Activated CD8-positive, alpha-beta T cell treated with anti-CD3 and anti-CD28 coated beads for 36 hours (primary cell): ENCODE data around the gene WLS. TPM values are rescaled to one million over a fixed set of nuclear protein-coding genes. Genes with fewer than 3 reads are reported as not detected.

ENCODE experiments used
- ATAC-seq: fragments of 200-7000 bp; cut with Tn5 transposase; one replicate; pipeline ENCODE4 v1.10.0; 2021; ENCODE audit warnings: mild to moderate bottlenecking, moderate library complexity
- CTCF ChIA-PET: fragments of 350-600 bp; sonication (Branson Sonifier 250); formaldehyde crosslinking; loops from one replicate; lab custom pipeline; 2021; ENCODE audit warnings: antibody characterized with exemption; lab: Charles Lee
- POLR2A ChIA-PET: fragments of 350-600 bp; sonication (Branson Sonifier 250); formaldehyde crosslinking; loops from one replicate; lab custom pipeline; 2021; ENCODE audit warnings: antibody characterized with exemption; lab: Charles Lee
- DNase-seq: peaks from one replicate; pipeline ENCODE4 v3.0.0-alpha.2; 2020
- H3K27ac Mint-ChIP-seq: one replicate; pipeline ENCODE4 v1.8.0; 2021; ENCODE audit warnings: mild to moderate bottlenecking, mixed read lengths
- H3K27me3 Mint-ChIP-seq: one replicate; pipeline ENCODE4 v1.8.0; 2021; ENCODE audit warnings: mixed read lengths
- H3K36me3 Mint-ChIP-seq: one replicate; pipeline ENCODE4 v1.8.0; 2021; ENCODE audit warnings: low read depth, mixed read lengths
- H3K4me1 Mint-ChIP-seq: one replicate; pipeline ENCODE4 v1.8.0; 2021; ENCODE audit warnings: low read depth, mixed read lengths
- H3K4me3 Mint-ChIP-seq: one replicate; pipeline ENCODE4 v1.8.0; 2021; ENCODE audit warnings: mild to moderate bottlenecking, moderate library complexity, mixed read lengths
- H3K9me3 Mint-ChIP-seq: one replicate; pipeline ENCODE4 v1.8.0; 2021; ENCODE audit warnings: mixed read lengths
- intact Hi-C: fragments of 100-400 bp; cut with micrococcal nuclease; formaldehyde crosslinking; loops from one replicate; pipeline ENCODE4 v1.10.0; 2022
- total RNA-seq, 2 experiments: library from RNA; stranded (reverse); gene quantifications; one replicate each; pipeline ENCODE4 v1.2.3, GENCODE V29; 2021
- TF ChIP-seq, protein P1 (sequence below): fragments of 200-600 bp; IDR thresholded peaks from one replicate; pipeline ENCODE4 v1.8.0; 2022; ENCODE audit warnings: antibody characterized with exemption, mild to moderate bottlenecking

Gene WLS
- total RNA-seq, 2 experiments from 2014 or later: not detected

DNA sequence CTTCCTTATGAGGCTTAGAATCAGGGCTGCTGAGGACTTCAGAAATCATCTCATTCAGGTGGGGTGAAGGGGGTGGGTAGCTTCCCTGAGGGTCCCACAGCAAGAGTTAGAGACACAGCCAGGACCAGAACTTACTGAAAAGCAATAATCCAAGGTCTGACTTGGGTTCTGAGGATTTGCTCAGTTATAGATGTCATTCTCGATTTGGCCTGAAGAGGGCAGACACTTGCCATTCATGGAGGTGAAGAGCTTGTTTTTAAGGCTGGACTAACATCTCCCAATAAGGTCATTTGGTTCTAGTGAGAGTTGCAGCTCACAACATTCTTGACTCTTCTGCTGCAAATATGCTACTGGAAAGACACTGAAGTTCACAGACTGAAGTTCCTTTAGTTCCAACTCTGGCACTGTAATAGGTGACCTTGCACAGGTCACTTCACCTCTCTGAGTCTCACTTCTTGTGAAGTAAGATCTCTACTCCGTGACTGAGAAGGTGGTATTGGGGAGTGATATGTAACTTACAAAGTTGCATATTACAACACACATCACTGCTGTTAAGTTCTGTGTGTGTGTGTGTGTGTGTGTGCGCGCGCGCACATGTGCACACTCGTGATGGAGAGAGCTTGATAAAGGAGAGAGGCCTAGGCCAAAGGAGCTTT lies 112.1 kb downstream of the WLS start:
- H3K27ac Mint-ChIP-seq: no peak overlapping the region
- POLR2A ChIA-PET: no interaction called here
- H3K27me3 Mint-ChIP-seq: no peaks in the 10 kb centered on the region
- no peaks in the 10 kb centered on the region for H3K36me3 Mint-ChIP-seq
- DNase-seq (peak; percentile 52), ATAC-seq (peak; percentile 51)
- H3K4me1 Mint-ChIP-seq: peaks cover 2% of the 10 kb centered on the region
- no peaks in the 10 kb centered on the region for H3K9me3 Mint-ChIP-seq
- CTCF ChIA-PET: interaction anchor here (0.7 to 3.4 kb wide), 33 partner anchors 10 to 1618 kb away, joined by 3 to 28 read pairs (median 4); no protein-coding TSS in a partner anchor
- TF ChIP-seq, protein P1, sequence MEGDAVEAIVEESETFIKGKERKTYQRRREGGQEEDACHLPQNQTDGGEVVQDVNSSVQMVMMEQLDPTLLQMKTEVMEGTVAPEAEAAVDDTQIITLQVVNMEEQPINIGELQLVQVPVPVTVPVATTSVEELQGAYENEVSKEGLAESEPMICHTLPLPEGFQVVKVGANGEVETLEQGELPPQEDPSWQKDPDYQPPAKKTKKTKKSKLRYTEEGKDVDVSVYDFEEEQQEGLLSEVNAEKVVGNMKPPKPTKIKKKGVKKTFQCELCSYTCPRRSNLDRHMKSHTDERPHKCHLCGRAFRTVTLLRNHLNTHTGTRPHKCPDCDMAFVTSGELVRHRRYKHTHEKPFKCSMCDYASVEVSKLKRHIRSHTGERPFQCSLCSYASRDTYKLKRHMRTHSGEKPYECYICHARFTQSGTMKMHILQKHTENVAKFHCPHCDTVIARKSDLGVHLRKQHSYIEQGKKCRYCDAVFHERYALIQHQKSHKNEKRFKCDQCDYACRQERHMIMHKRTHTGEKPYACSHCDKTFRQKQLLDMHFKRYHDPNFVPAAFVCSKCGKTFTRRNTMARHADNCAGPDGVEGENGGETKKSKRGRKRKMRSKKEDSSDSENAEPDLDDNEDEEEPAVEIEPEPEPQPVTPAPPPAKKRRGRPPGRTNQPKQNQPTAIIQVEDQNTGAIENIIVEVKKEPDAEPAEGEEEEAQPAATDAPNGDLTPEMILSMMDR: peak; percentile 73
- intact Hi-C loops: loop anchor here (5.0 kb wide), 1 partner anchor 322 kb away; no protein-coding TSS in a partner anchor
- no peak overlapping the region for H3K4me3 Mint-ChIP-seq

DNA sequence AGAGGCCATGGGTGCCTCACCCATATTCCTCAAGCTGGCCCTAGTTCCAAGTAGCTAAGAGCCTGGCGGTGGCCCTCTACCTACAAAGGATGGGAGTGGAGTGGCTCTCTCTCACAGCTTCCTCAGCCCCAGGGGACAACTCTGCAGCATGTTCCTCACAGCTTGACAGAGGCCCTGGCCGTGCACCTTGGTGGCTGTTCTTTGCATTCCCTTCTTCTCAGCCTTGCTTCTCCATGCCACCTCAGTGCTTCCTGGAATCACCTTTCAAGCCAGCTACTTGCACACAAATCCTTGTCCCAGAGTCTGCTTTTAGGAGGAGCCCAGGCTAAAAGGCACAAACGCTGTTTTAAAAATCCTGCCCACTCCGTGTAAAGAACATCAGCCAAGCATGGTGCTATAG lies 112.9 kb downstream of the WLS start:
- ChIA-PET POLR2A (no interaction called here), CTCF (interaction anchor here (0.8 to 3.4 kb wide), 14 partner anchors 11 to 1619 kb away, joined by 3 to 28 read pairs (median 4); no protein-coding TSS in a partner anchor)
- Mint-ChIP-seq H3K4me1 (peaks cover 2% of the 10 kb centered on the region), H3K9me3 (no peaks in the 10 kb centered on the region), H3K27me3 (no peaks in the 10 kb centered on the region), H3K36me3 (no peaks in the 10 kb centered on the region), H3K4me3 (no peak overlapping the region), H3K27ac (no peak overlapping the region)
- intact Hi-C loops: no loop called here
- TF ChIP-seq, protein P1: no peak
- ATAC-seq: no peak
- no peak for DNase-seq

DNA sequence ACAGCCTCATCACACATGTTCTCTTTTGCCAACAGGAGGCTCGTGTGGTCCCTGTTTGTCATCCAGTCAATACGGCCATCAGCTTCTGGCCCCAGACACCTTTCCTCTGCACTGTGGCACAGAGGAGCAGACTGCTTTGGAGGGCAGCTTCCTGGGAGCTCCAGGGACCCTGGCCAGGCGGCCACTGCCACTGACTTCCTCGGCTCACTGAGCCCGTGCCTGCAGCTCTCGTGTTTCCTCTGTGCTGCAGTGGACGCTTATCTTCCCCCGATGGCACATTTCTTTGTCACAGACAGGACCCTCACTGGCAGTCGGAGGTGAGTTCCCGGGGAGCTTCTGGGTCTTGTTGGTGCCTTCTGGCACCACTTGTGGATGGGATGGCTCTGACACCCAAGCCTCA lies 114.9 kb downstream of the WLS start:
- Mint-ChIP-seq H3K27ac (no peak overlapping the region), H3K9me3 (no peaks in the 10 kb centered on the region), H3K4me1 (peaks cover 2% of the 10 kb centered on the region), H3K36me3 (no peaks in the 10 kb centered on the region), H3K4me3 (no peak overlapping the region), H3K27me3 (no peaks in the 10 kb centered on the region)
- ChIA-PET CTCF (interaction anchor here (0.6 to 3.1 kb wide), 14 partner anchors 9 to 1620 kb away, joined by 3 to 21 read pairs (median 4); no protein-coding TSS in a partner anchor), POLR2A (no interaction called here)
- no peak for DNase-seq
- no peak for ATAC-seq
- intact Hi-C loops: loop anchor here (2.0 kb wide), 1 partner anchor 225 kb away; no protein-coding TSS in a partner anchor
- TF ChIP-seq, protein P1: no peak

DNA sequence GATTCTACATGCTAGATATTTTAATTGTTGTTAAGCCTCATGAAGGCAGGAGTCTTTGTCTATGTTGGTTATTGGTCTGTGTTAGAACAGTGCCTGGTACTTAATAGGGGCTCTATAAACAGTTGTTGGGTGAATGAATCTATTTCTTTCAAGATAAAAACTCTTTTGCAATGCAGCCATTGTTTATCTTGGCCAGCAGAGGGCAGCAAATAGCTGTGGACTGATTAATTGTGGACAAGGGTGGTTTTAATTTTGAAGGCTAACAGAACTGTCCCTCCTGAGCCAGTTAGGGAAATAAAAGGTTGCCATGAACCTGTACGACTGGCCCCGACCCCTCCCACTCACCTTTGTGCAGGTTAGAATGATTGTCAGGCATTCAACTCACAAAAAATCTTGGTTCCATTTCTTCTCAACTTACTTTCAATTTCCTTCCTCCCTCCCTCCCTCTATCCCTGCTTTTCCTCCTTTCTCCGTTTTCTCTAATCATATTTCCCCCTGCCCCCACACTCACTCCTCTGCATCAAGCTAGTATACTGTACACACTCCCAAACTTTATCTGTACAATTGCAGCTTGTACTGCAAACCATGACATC lies 115.6 kb downstream of the WLS start:
- TF ChIP-seq, protein P1: peak; percentile 91
- peaks cover 2% of the 10 kb centered on the region for H3K4me1 Mint-ChIP-seq
- H3K27me3 Mint-ChIP-seq: no peaks in the 10 kb centered on the region
- peak overlapping the region; percentile 1 for H3K4me3 Mint-ChIP-seq
- ATAC-seq (peak; percentile 20), DNase-seq (peak; percentile 52)
- ChIA-PET POLR2A (no interaction called here), CTCF (interaction anchor here (0.7 to 3.1 kb wide), 17 partner anchors 9 to 1620 kb away, joined by 3 to 21 read pairs (median 4); no protein-coding TSS in a partner anchor)
- intact Hi-C loops: loop anchor here (2.0 kb wide), 1 partner anchor 226 kb away; no protein-coding TSS in a partner anchor
- H3K9me3 Mint-ChIP-seq: no peaks in the 10 kb centered on the region
- H3K27ac Mint-ChIP-seq: no peak overlapping the region
- H3K36me3 Mint-ChIP-seq: no peaks in the 10 kb centered on the region

DNA sequence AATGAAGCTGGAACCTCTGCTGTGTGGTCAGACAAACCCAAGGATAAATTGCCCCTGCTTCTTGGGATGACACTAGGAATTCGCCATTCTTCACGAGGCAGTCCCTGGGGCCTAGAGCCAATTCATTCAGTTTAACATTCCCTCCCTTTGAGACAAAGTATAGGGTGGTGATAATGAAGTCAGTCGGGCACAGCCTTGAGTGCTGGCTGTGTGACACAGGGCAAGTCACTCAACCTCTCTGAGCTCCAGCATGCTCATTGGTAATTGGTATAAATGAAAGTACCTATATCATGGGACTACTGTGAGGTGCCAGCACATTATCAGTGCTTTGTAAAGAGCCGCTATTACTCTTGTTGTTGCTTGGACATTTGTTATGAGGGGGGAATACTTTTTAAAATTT lies 117.0 kb downstream of the WLS start:
- intact Hi-C loops: no loop called here
- ATAC-seq (no peak), DNase-seq (no peak)
- Mint-ChIP-seq H3K27me3 (no peaks in the 10 kb centered on the region), H3K27ac (no peak overlapping the region), H3K4me3 (no peak overlapping the region), H3K36me3 (no peaks in the 10 kb centered on the region), H3K9me3 (no peaks in the 10 kb centered on the region), H3K4me1 (peaks cover 2% of the 10 kb centered on the region)
- ChIA-PET CTCF (interaction anchor here (1.4 to 3.1 kb wide), 5 partner anchors 8 to 576 kb away, joined by 3 to 21 read pairs (median 3); no protein-coding TSS in a partner anchor), POLR2A (no interaction called here)
- TF ChIP-seq, protein P1: no peak
